Stimulated activated CD4-positive, alpha-beta T cell treated with anti-CD3 and anti-CD28 coated beads, Interleukin-12 subunit alpha, Interleukin-12 subunit beta, amount 100 ng/mL, for 24 hours (primary cell): ENCODE data around the gene CLEC18B.
"Not testable (repeated sequence)": the region's sequence is repeated elsewhere in the genome, so short reads cannot be mapped to it uniquely, and the experiment has no call there.

Source experiments
- DNase-seq, 2 experiments: peaks; one replicate each; pipeline ENCODE4 v3.0.0-alpha.2; 2020; ENCODE audit warnings: low read depth in 2 of 2

CLEC18B gene

GRCh38 chr16:74406600-74407361 lies 14.5 kb downstream of the CLEC18B start:
- not testable (repeated sequence) for DNase-seq

- DNase-seq = not testable (repeated sequence)
Measured at GRCh38 chr16:74404148-74404933, 16.9 kb downstream of the CLEC18B start.

- not testable (repeated sequence) for DNase-seq
Measured at GRCh38 chr16:74400238-74400637, 21.0 kb downstream of the CLEC18B start.

GRCh38 chr16:74398212-74398895 lies 22.9 kb downstream of the CLEC18B start:
- not testable (repeated sequence) for DNase-seq

- not testable (repeated sequence) for DNase-seq
Measured at GRCh38 chr16:74396521-74397017, 24.7 kb downstream of the CLEC18B start.

- DNase-seq = not testable (repeated sequence)
Measured at GRCh38 chr16:74394604-74395003, 26.7 kb downstream of the CLEC18B start.

- DNase-seq = not testable (repeated sequence)
Measured at GRCh38 chr16:74394131-74394530, 27.1 kb downstream of the CLEC18B start.

- DNase-seq = not testable (repeated sequence)
Measured at GRCh38 chr16:74391454-74392050, 29.7 kb downstream of the CLEC18B start.

- DNase-seq = not testable (repeated sequence)
Measured at GRCh38 chr16:74382339-74383034, 38.8 kb downstream of the CLEC18B start.

GRCh38 chr16:74373847-74374184 lies 47.5 kb downstream of the CLEC18B start:
- not testable (repeated sequence) for DNase-seq

GRCh38 chr16:74372953-74373846 lies 48.1 kb downstream of the CLEC18B start:
- DNase-seq = no peak

- no peak for DNase-seq
Measured at GRCh38 chr16:74372369-74372768, 48.9 kb downstream of the CLEC18B start.

GRCh38 chr16:74370338-74371135 lies 50.7 kb downstream of the CLEC18B start:
- not testable (repeated sequence) for DNase-seq

GRCh38 chr16:74368002-74368911 lies 53.0 kb downstream of the CLEC18B start:
- peak; percentile 95 to 96 for DNase-seq

GRCh38 chr16:74367469-74368001 lies 53.7 kb downstream of the CLEC18B start:
- peak in 1 of 2 experiments; percentile 15 for DNase-seq

- DNase-seq = not testable (repeated sequence)
Measured at GRCh38 chr16:74361646-74362610, 59.4 kb downstream of the CLEC18B start.
